OCI-LY1 (cell line): ENCODE data around the gene NPAS3.

Experiments
- H2AFZ ChIP-seq: fragments of 200-600 bp; sonication (generic), shearing (Covaris generic); 2 replicates; pipeline ENCODE4 v1.6.0; 2014; ENCODE audit warnings: antibody characterized with exemption, mild to moderate bottlenecking, low read length
- H3F3A ChIP-seq: fragments of 200-600 bp; sonication (generic), shearing (Covaris generic); 2 replicates; pipeline ENCODE4 v1.6.0; 2014; ENCODE audit warnings: mild to moderate bottlenecking, antibody characterized with exemption, low read length, moderate library complexity; ENCODE audit not compliant: insufficient read depth
- H3K27ac ChIP-seq: fragments of 200-600 bp; sonication (generic); 2 replicates; pipeline ENCODE4 v1.5.1; 2014; ENCODE audit warnings: low read length, mixed run types, mild to moderate bottlenecking, low read depth; ENCODE audit not compliant: poor library complexity, severe bottlenecking
- H3K27me3 ChIP-seq: fragments of 200-600 bp; sonication (generic); 2 replicates; pipeline ENCODE4 v1.6.0; 2014; ENCODE audit warnings: antibody characterized with exemption, mild to moderate bottlenecking, low read length, moderate library complexity; ENCODE audit not compliant: insufficient read depth
- H3K36me3 ChIP-seq: fragments of 200-600 bp; sonication (generic); 2 replicates; pipeline ENCODE4 v1.6.1; 2014; ENCODE audit warnings: mild to moderate bottlenecking, antibody characterized with exemption, low read length, moderate library complexity, mixed read lengths; ENCODE audit not compliant: insufficient read depth
- H3K4me1 ChIP-seq: fragments of 200-600 bp; sonication (generic); 2 replicates; pipeline ENCODE4 v1.5.1; 2014; ENCODE audit warnings: mild to moderate bottlenecking, low read length, moderate library complexity; ENCODE audit not compliant: insufficient read depth, severe bottlenecking
- H3K4me2 ChIP-seq: fragments of 200-600 bp; sonication (generic), shearing (Covaris generic); 2 replicates; pipeline ENCODE4 v1.6.1; 2014; ENCODE audit warnings: low read length
- H3K4me3 ChIP-seq: fragments of 200-600 bp; sonication (generic); 2 replicates; pipeline ENCODE4 v1.5.1; 2014; ENCODE audit warnings: low read length, low read depth, mild to moderate bottlenecking, mixed read lengths; ENCODE audit not compliant: poor library complexity, severe bottlenecking
- H3K79me2 ChIP-seq: fragments of 200-600 bp; shearing (Covaris generic); 2 replicates; pipeline ENCODE4 v1.6.1; 2016; ENCODE audit warnings: mixed run types, low read length, mixed read lengths; ENCODE audit not compliant: insufficient read depth
- H3K9ac ChIP-seq: fragments of 200-600 bp; sonication (generic), shearing (Covaris generic); 2 replicates; pipeline ENCODE4 v1.6.1; 2014; ENCODE audit warnings: mild to moderate bottlenecking, low read length, mixed read lengths
- H3K9me2 ChIP-seq: fragments of 200-600 bp; sonication (generic), shearing (Covaris generic); 2 replicates; pipeline ENCODE4 v1.6.1; 2014; ENCODE audit warnings: low read depth, mild to moderate bottlenecking, low read length, mixed read lengths
- H3K9me3 ChIP-seq: fragments of 200-600 bp; shearing (Covaris generic); 2 replicates; pipeline ENCODE4 v1.6.1; 2014; ENCODE audit warnings: low read length, mixed read lengths
- H4K20me1 ChIP-seq: fragments of 200-600 bp; sonication (generic), shearing (Covaris generic); 2 replicates; pipeline ENCODE4 v1.6.0; 2016; ENCODE audit warnings: mild to moderate bottlenecking, low read length; ENCODE audit not compliant: insufficient read depth
- EZH2 ChIP-seq: fragments of 200-600 bp; sonication (generic), shearing (Covaris generic); IDR thresholded peaks from 2 replicates; pipeline ENCODE4 v1.8.0; 2017; ENCODE audit warnings: borderline replicate concordance, mixed run types, mild to moderate bottlenecking, antibody characterized with exemption, low read length, moderate library complexity, mixed read lengths
- TF ChIP-seq, protein P1 (sequence below): fragments of 200-600 bp; sonication (generic), shearing (Covaris generic); IDR thresholded peaks from 2 replicates; pipeline ENCODE4 v1.5.1; 2017; ENCODE audit warnings: mild to moderate bottlenecking, antibody characterized with exemption, low read length, moderate library complexity, mixed read lengths

Gene NPAS3

DNA sequence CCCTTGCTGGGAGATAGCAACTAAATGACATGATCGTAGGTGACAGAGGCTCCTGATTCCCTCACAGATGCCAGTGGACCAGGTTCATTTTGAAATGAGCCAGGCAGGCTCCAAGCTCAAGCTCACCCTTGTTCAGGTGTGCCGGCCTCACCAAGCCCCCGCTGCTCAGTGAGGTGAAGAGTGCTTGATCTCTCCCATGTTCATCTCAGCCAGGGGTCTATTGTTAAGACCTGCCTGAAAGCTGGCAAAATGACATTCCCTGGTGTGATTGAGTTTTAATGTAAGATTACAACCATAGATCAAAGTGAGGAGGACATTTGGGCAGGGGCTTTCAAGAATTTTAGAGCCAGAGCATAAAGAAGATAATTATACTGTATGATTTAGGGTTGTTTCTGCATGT lies 514.3 kb downstream of the NPAS3 start:
- no peaks in the 10 kb centered on the region for H4K20me1 ChIP-seq
- TF ChIP-seq EZH2: no peak
- TF ChIP-seq, protein P1, sequence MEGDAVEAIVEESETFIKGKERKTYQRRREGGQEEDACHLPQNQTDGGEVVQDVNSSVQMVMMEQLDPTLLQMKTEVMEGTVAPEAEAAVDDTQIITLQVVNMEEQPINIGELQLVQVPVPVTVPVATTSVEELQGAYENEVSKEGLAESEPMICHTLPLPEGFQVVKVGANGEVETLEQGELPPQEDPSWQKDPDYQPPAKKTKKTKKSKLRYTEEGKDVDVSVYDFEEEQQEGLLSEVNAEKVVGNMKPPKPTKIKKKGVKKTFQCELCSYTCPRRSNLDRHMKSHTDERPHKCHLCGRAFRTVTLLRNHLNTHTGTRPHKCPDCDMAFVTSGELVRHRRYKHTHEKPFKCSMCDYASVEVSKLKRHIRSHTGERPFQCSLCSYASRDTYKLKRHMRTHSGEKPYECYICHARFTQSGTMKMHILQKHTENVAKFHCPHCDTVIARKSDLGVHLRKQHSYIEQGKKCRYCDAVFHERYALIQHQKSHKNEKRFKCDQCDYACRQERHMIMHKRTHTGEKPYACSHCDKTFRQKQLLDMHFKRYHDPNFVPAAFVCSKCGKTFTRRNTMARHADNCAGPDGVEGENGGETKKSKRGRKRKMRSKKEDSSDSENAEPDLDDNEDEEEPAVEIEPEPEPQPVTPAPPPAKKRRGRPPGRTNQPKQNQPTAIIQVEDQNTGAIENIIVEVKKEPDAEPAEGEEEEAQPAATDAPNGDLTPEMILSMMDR: no peak
- H3K9me3 ChIP-seq: no peaks in the 10 kb centered on the region
- H3K4me2 ChIP-seq: no peak overlapping the region
- H3K9me2 ChIP-seq: no peaks in the 10 kb centered on the region
- H3K4me1 ChIP-seq: no peaks in the 10 kb centered on the region
- no peaks in the 10 kb centered on the region for H3K27me3 ChIP-seq
- no peak overlapping the region for H2AFZ ChIP-seq
- no peaks in the 10 kb centered on the region for H3K36me3 ChIP-seq
- no peaks in the 10 kb centered on the region for H3K79me2 ChIP-seq
- H3K4me3 ChIP-seq: no peak overlapping the region
- H3F3A ChIP-seq: no peaks in the 10 kb centered on the region
- H3K27ac ChIP-seq: no peak overlapping the region
- H3K9ac ChIP-seq: no peak overlapping the region

GRCh38 chr14:33454022-33454595 lies 515.4 kb downstream of the NPAS3 start:
- Histone ChIP-seq H3K4me1 (no peaks in the 10 kb centered on the region), H3K27me3 (no peaks in the 10 kb centered on the region), H3K4me2 (no peak overlapping the region), H3K9me2 (no peaks in the 10 kb centered on the region), H3K9ac (no peak overlapping the region), H3K27ac (no peak overlapping the region), H3K4me3 (no peak overlapping the region), H4K20me1 (no peaks in the 10 kb centered on the region), H3K36me3 (no peaks in the 10 kb centered on the region), H2AFZ (no peak overlapping the region), H3K79me2 (no peaks in the 10 kb centered on the region), H3F3A (no peaks in the 10 kb centered on the region), H3K9me3 (no peaks in the 10 kb centered on the region)
- TF ChIP-seq, protein P1: no peak
- TF ChIP-seq EZH2: no peak

DNA sequence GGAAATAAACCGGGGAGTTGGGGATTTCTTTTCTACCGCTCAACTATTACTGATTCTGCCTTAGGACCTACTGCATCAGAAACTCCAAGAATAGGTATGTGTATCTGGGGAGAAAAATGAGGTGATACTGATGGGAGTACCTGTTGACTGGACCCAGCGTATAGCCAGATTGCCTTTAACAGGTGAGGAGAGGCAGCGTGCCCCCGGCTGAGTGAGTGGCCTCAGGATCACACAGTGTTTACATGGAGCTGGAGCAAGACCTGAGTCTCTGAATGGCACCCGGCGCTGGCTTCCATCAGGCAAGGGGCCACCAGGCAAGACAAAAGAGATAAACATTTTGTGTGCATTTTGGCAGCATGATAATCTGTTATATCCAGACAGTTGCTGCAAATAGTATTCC lies 516.0 kb downstream of the NPAS3 start:
- Histone ChIP-seq H3K27ac (no peak overlapping the region), H3K9me3 (no peaks in the 10 kb centered on the region)

More for the DNA sequence above, 516.0 kb downstream of the NPAS3 start:
- H3K9me2 ChIP-seq: no peaks in the 10 kb centered on the region
- H3K4me1 ChIP-seq: no peaks in the 10 kb centered on the region
- no peak overlapping the region for H3K4me3 ChIP-seq
- H3K36me3 ChIP-seq: no peaks in the 10 kb centered on the region
- H3K79me2 ChIP-seq: no peaks in the 10 kb centered on the region
- H4K20me1 ChIP-seq: no peaks in the 10 kb centered on the region
- H2AFZ ChIP-seq: no peak overlapping the region
- no peaks in the 10 kb centered on the region for H3F3A ChIP-seq
- no peak for TF ChIP-seq EZH2
- TF ChIP-seq, protein P1: no peak
- H3K27me3 ChIP-seq: no peaks in the 10 kb centered on the region
- no peak overlapping the region for H3K4me2 ChIP-seq
- no peak overlapping the region for H3K9ac ChIP-seq
